SU-DHL-6 (cell line): ENCODE data around the gene SMDT1.
"Not testable (repeated sequence)": the region's sequence is repeated elsewhere in the genome, so short reads cannot be mapped to it uniquely, and the experiment has no call there.

ENCODE experiments used
- H2AFZ ChIP-seq: fragments of 200-600 bp; sonication (generic); 2 replicates; pipeline ENCODE4 v1.6.1; 2014; ENCODE audit warnings: low read depth, mild to moderate bottlenecking, moderate library complexity, mixed read lengths, antibody characterized with exemption, low read length; ENCODE audit not compliant: severe bottlenecking
- H3F3A ChIP-seq: fragments of 200-600 bp; shearing (Covaris generic); 2 replicates; pipeline ENCODE4 v1.6.0; 2016; ENCODE audit warnings: antibody characterized with exemption, mild to moderate bottlenecking; ENCODE audit not compliant: insufficient read depth
- H3K27ac ChIP-seq: fragments of 200-600 bp; sonication (generic); 2 replicates; pipeline ENCODE4 v1.5.1; 2016; ENCODE audit warnings: low read depth, mild to moderate bottlenecking, low read length, moderate library complexity, mixed read lengths
- H3K27me3 ChIP-seq: fragments of 200-600 bp; sonication (generic), shearing (Covaris generic); 2 replicates; pipeline ENCODE4 v1.6.0; 2014; ENCODE audit warnings: mild to moderate bottlenecking, low read length
- H3K36me3 ChIP-seq: fragments of 200-600 bp; sonication (generic); 2 replicates; pipeline ENCODE4 v1.6.1; 2014; ENCODE audit warnings: mild to moderate bottlenecking, low read length, mixed read lengths
- H3K4me2 ChIP-seq: fragments of 300-600, 200-600 bp; shearing (Covaris generic), sonication (generic); 2 replicates; pipeline ENCODE4 v1.6.0; 2014; ENCODE audit warnings: low read length, low read depth, mild to moderate bottlenecking; ENCODE audit not compliant: poor library complexity, severe bottlenecking
- H3K4me3 ChIP-seq: fragments of 200-600 bp; sonication (generic); 2 replicates; pipeline ENCODE4 v1.5.1; 2014; ENCODE audit warnings: antibody characterized with exemption, low read length, mild to moderate bottlenecking, mixed read lengths; ENCODE audit not compliant: insufficient read depth, poor library complexity, severe bottlenecking
- H3K79me2 ChIP-seq: fragments of 200-600 bp; sonication (generic); 2 replicates; pipeline ENCODE4 v1.6.1; 2014; ENCODE audit warnings: mild to moderate bottlenecking, low read length, moderate library complexity; ENCODE audit not compliant: insufficient read depth
- H3K9ac ChIP-seq: fragments of 200-600 bp; sonication (generic); 2 replicates; pipeline ENCODE4 v1.7.0; 2014; ENCODE audit warnings: mild to moderate bottlenecking, low read length
- H3K9me2 ChIP-seq: fragments of 200-600 bp; sonication (generic); replicated peaks from 2 replicates; pipeline ENCODE4 v1.6.1; 2014; ENCODE audit warnings: low read length; ENCODE audit not compliant: insufficient read depth
- H3K9me3 ChIP-seq: fragments of 200-600 bp; sonication (generic); 2 replicates; pipeline ENCODE4 v1.6.1; 2014; ENCODE audit warnings: low read length, mixed read lengths; ENCODE audit not compliant: insufficient read depth
- H4K20me1 ChIP-seq: fragments of 200-600 bp; sonication (generic); 2 replicates; pipeline ENCODE4 v1.6.1; 2014; ENCODE audit warnings: low read depth, mild to moderate bottlenecking, antibody characterized with exemption, low read length, moderate library complexity, mixed read lengths
- EZH2phosphoT487 ChIP-seq: fragments of 200-600 bp; sonication (generic), shearing (Covaris generic); conservative IDR thresholded peaks from 2 replicates; pipeline ENCODE4 v1.6.1; 2018; ENCODE audit warnings: mild to moderate bottlenecking, antibody characterized with exemption, low read length, moderate library complexity, mixed read lengths
- TF ChIP-seq, protein P1 (sequence below): fragments of 200-600 bp; sonication (generic); IDR thresholded peaks from one replicate; pipeline ENCODE4 v1.5.1; 2017; ENCODE audit warnings: antibody characterized with exemption, mild to moderate bottlenecking, low read length, moderate library complexity; ENCODE audit not compliant: insufficient read depth, poor library complexity, severe bottlenecking

Gene SMDT1

GRCh38 chr22:42130182-42130581 lies 50.7 kb downstream of the SMDT1 start:
- not testable (repeated sequence) for H2AFZ ChIP-seq, H3K4me3 ChIP-seq, H4K20me1 ChIP-seq, H3K27ac ChIP-seq, H3K9me3 ChIP-seq, H3F3A ChIP-seq, H3K27me3 ChIP-seq, H3K79me2 ChIP-seq, H3K36me3 ChIP-seq, H3K9ac ChIP-seq, H3K4me2 ChIP-seq, H3K9me2 ChIP-seq

- not testable (repeated sequence) for H2AFZ ChIP-seq, H3K9me2 ChIP-seq, H4K20me1 ChIP-seq, H3K9me3 ChIP-seq, H3K9ac ChIP-seq, H3K36me3 ChIP-seq, H3F3A ChIP-seq, H3K4me3 ChIP-seq, H3K27me3 ChIP-seq, H3K27ac ChIP-seq, H3K4me2 ChIP-seq, H3K79me2 ChIP-seq
These were observed 51.3 kb downstream of the SMDT1 start, which contains the start of gene CYP2D6 for GRCh38 chr22:42130639-42131431. TSS of gene CYP2D6 (minus strand) at chr22:42130810. CDS start at chr22:42130791, 19 bp downstream.

DNA sequence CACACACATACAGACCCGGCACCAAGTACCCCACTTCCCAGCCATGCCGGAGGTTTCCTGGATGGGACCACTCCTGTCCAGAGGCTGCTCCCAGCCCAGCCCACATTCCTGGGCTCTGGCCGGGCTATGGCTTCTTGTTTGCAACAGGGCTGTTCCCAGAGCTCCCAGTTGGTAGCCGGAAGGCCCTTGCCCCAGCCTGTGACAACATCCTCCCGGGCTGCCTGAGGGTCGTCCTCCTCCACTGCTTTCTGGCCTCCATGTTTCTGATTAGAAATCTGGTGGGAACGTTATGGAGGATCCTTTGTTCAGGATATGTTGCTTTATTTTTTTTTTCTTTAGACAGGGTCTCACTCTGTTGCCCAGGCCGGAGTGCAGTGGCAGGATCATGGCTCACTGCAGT lies 52.1 kb downstream of the SMDT1 start:
- H3K9me3 ChIP-seq, result no peaks in the 10 kb centered on the region
- H3F3A ChIP-seq, result no peaks in the 10 kb centered on the region
- TF ChIP-seq EZH2phosphoT487, result no peak
- TF ChIP-seq, protein P1, sequence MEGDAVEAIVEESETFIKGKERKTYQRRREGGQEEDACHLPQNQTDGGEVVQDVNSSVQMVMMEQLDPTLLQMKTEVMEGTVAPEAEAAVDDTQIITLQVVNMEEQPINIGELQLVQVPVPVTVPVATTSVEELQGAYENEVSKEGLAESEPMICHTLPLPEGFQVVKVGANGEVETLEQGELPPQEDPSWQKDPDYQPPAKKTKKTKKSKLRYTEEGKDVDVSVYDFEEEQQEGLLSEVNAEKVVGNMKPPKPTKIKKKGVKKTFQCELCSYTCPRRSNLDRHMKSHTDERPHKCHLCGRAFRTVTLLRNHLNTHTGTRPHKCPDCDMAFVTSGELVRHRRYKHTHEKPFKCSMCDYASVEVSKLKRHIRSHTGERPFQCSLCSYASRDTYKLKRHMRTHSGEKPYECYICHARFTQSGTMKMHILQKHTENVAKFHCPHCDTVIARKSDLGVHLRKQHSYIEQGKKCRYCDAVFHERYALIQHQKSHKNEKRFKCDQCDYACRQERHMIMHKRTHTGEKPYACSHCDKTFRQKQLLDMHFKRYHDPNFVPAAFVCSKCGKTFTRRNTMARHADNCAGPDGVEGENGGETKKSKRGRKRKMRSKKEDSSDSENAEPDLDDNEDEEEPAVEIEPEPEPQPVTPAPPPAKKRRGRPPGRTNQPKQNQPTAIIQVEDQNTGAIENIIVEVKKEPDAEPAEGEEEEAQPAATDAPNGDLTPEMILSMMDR, result no peak
- H2AFZ ChIP-seq, result no peak overlapping the region
- no peak overlapping the region for H3K9ac ChIP-seq
- no peaks in the 10 kb centered on the region for H3K9me2 ChIP-seq
- H3K36me3 ChIP-seq, result no peaks in the 10 kb centered on the region
- no peak overlapping the region for H3K4me2 ChIP-seq
- no peak overlapping the region for H3K27ac ChIP-seq
- H3K4me3 ChIP-seq, result no peak overlapping the region
- no peaks in the 10 kb centered on the region for H3K27me3 ChIP-seq
- no peaks in the 10 kb centered on the region for H3K79me2 ChIP-seq
- no peaks in the 10 kb centered on the region for H4K20me1 ChIP-seq

DNA sequence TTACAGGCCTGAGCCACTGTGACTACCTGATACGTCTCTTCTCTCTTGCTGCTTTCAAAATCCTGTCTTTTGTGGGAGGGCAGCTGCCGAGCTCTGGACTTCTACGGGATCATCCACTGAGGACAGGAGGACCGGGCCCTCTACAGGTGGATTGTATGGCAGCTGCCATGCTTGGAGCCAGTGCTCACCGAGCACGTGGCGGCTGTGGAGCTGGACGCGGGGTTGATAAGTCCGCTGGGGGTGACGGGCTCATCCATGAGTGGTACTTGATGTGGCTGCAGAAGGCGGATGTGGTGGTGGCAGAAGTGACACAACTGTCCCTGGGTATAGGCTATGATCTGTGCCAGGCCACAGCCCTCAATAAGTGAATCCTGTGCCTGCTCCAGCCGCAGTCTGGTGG lies 53.0 kb downstream of the SMDT1 start:
- no peaks in the 10 kb centered on the region for H3F3A ChIP-seq
- H3K4me2 ChIP-seq, result no peak overlapping the region
- no peak for TF ChIP-seq EZH2phosphoT487
- TF ChIP-seq, protein P1, result no peak
- H3K79me2 ChIP-seq, result no peaks in the 10 kb centered on the region
- H4K20me1 ChIP-seq, result no peaks in the 10 kb centered on the region
- H3K9me3 ChIP-seq, result no peaks in the 10 kb centered on the region
- H3K27me3 ChIP-seq, result no peaks in the 10 kb centered on the region
- no peak overlapping the region for H2AFZ ChIP-seq
- H3K9me2 ChIP-seq, result no peaks in the 10 kb centered on the region
- no peak overlapping the region for H3K27ac ChIP-seq
- H3K4me3 ChIP-seq, result no peak overlapping the region
- no peak overlapping the region for H3K9ac ChIP-seq
- H3K36me3 ChIP-seq, result no peaks in the 10 kb centered on the region
